ENCODE data around the gene ABCG8.

Gene ABCG8

DNA sequence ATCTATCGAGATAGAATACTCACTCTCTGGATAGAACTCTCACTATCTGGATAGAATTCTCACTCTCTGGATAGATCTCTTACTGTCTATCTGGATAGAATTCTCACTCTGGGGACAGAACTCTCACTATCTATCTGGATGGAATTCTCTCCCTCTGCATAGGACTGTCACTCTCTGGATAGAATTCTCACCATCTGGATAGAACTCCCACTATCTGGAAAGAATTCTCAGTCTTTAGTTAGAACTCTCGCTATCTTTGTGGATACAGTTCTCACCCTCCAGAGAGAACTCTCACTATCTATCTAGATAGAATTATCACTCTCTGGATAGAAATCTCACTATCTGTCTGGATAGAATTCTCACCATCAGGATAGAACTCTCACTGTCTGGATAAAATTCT, 16.5 kb downstream of the ABCG8 start:
- in situ Hi-C loops (cut with MboI; ENCODE audit: low sequenced_read_pairs), result no loop called here

DNA sequence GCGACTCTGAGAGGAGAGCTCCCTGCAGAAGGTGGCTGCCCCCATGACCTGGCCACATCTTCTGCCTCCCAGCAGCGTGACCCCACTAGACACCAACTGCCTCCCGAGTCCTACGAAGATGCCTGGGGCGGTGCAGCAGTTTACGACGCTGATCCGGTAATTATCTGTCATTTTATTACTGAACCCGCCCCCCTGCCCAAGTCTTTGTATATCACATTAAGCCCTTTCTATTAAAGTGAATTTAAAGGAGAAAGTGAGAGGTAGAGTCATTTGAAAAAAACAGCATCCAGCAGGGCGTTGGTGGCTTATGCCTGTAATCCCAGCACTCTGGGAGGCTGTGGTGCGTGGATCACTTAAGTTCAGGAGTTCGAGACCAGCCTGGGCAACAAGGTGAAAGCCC, 33.4 kb downstream of the ABCG8 start:
- in situ Hi-C loops (cut with MboI; ENCODE audit: low sequenced_read_pairs), result no loop called here

DNA sequence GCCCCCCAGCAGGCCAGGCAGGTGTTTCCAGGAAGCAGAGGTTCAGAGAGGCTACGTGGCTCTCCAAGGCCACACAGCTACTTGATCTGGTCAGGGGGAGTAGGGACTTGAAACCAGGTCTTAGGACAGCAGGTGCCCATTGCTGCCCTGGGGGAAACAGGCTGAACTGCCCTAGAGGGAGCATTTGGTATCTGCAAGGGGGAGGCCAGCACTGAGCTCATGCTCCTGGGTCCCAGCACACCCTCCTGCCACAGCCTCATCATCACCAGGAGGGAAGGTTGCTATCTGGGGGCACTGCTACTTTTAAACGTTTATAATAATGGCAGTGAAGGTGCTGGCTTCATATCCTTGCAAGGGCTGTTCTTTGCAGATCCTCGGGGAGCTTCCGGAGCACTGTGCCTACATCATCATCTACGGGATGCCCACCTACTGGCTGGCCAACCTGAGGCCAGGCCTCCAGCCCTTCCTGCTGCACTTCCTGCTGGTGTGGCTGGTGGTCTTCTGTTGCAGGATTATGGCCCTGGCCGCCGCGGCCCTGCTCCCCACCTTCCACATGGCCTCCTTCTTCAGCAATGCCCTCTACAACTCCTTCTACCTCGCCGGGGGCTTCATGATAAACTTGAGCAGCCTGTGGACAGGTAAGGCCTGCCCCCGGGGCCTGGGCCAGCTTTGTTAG, 36.1 kb downstream of the ABCG8 start:
- in situ Hi-C loops (cut with MboI; ENCODE audit: low sequenced_read_pairs), result no loop called here

- in situ Hi-C loops (cut with MboI; ENCODE audit: low sequenced_read_pairs), result no loop called here
These were observed 39.2 kb downstream of the ABCG8 start for GRCh38 chr2:43877782-43878464.

DNA sequence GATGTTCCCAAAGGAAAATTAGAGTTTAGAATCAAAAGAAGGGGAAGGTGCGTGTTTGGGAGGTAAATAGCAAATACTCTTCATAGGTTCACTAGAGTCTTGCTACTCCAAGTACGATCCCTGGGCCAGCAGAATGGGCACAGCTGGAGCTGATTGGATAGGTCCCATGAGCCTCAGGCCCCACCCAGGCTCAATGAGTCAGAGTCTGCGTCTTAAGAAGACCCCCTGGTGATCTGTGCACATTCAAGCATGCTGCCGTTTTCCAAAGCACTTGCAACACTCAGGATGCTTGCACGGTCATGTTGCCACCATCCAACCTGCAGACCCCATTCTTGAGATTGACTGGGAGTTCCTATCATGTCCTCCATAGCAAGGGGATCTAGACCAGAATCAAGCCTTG, 40.5 kb downstream of the ABCG8 start:
- in situ Hi-C loops (cut with MboI; ENCODE audit: low sequenced_read_pairs), result no loop called here

GRCh38 chr2:43880471-43880870, 41.7 kb downstream of the ABCG8 start:
- in situ Hi-C loops (cut with MboI; ENCODE audit: low sequenced_read_pairs), result no loop called here

DNA sequence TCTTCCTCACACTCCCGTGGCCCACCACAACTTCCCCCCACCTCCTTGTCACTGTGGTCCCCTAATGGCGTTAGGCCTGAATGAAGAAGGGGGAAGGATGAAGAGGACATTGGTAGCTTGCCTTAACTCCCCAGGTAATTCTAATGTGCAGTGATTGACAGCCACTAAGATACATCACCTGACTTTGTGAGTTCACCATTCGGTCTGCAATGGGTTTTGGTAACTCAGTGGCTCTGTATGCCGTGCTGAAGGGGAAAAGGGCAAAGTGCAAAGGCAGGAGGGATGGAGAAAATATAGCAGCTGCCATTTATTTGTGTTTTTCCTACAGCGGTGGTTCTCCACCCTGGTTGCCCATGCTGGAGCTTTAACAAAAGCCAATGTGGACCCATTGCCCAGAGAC, 42.2 kb downstream of the ABCG8 start:
- in situ Hi-C loops (cut with MboI; ENCODE audit: low sequenced_read_pairs), result no loop called here

DNA sequence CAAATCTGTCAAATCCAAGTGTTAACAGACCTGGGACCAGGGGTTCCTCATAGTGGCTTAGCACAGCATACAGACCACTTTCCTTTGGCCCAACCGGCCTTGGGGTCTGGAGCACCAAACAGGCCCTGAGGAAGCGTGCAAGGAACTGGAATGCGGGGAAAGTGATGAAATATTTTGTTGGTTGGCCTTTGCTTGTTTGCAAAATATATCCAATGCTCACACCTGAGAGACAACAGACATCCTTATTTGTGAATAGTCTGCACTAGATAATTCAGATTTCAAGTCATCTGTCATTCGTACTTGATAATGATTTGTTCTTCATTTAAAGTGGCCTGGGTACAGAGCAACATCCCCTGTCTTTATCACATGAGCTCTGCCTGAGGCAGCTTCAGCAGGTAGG, 43.5 kb downstream of the ABCG8 start:
- in situ Hi-C loops (cut with MboI; ENCODE audit: low sequenced_read_pairs), result no loop called here

DNA sequence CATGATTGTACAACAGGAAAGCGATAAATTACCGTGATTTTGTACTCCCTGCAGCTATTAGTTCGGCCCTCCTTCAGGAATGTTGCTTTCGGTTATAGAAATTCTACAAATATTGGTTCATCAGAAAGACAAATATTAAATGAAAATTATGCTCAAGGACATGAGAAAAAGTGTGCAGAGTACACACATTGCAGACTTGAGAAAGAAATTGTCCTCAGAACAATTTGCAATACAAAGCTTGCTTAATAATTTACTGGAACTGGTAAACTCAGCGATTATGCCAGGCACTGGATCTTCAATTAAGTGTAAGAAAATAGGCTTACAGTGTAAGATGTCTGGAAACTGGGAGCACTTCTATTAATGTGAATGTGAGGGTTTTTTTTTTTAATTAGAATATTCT, 45.9 kb downstream of the ABCG8 start:
- in situ Hi-C loops (cut with MboI; ENCODE audit: low sequenced_read_pairs), result no loop called here

GRCh38 chr2:43885132-43885632, 46.4 kb downstream of the ABCG8 start:
- in situ Hi-C loops (cut with MboI; ENCODE audit: low sequenced_read_pairs), result no loop called here

GRCh38 chr2:43887176-43887575, 48.4 kb downstream of the ABCG8 start:
- in situ Hi-C loops (cut with MboI; ENCODE audit: low sequenced_read_pairs), result no loop called here

DNA sequence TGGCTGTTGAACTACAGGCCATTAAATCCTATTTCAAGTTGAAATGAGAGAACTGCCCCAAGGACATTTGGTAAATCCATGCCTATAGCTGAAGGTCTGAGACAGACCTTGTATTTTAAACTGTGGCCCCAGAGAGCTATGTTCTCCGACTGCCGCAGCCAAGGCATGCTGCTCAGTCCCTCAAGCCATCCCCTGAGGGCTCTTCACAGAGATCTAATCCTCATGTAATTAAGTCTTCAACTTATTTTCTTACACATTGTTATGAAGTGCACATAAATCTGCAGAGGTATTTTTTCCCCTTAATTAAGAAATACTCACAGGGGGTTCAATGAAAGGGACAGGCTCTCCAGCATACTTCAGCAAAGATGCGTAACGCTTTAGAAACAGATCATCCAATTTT, 50.6 kb downstream of the ABCG8 start:
- in situ Hi-C loops (cut with MboI; ENCODE audit: low sequenced_read_pairs), result no loop called here

GRCh38 chr2:43890855-43891254, 52.1 kb downstream of the ABCG8 start:
- in situ Hi-C loops (cut with MboI; ENCODE audit: low sequenced_read_pairs), result no loop called here

GRCh38 chr2:43894743-43895142, 56.0 kb downstream of the ABCG8 start:
- in situ Hi-C loops (cut with MboI; ENCODE audit: low sequenced_read_pairs), result no loop called here

GRCh38 chr2:43896906-43897305, 58.1 kb downstream of the ABCG8 start:
- in situ Hi-C loops (cut with MboI; ENCODE audit: low sequenced_read_pairs), result no loop called here

DNA sequence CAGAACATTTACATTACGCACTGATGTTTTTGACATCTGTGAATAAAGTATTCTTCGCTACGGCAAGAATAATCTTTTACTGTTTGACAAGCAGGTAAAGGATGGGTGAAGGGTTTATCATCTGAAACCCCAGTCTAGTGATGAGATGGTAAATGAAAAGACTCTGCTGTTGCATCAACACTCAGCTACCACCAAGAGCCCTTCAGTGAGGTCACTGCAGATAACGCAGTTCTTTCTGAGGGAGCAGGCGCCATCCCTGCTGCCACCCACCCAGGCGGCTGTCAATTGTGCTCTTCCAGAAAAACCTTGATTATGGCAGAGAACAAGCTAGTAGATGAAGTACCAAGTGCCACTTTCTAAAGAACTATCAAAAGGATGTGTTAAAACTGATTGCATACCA, 58.7 kb downstream of the ABCG8 start:
- in situ Hi-C loops (cut with MboI; ENCODE audit: low sequenced_read_pairs), result no loop called here

- in situ Hi-C loops (cut with MboI; ENCODE audit: low sequenced_read_pairs), result no loop called here
These were observed 59.5 kb downstream of the ABCG8 start for GRCh38 chr2:43898134-43898837.

GRCh38 chr2:43898838-43899346, 60.1 kb downstream of the ABCG8 start:
- in situ Hi-C loops (cut with MboI; ENCODE audit: low sequenced_read_pairs), result no loop called here

- in situ Hi-C loops (cut with MboI; ENCODE audit: low sequenced_read_pairs), result no loop called here
These were observed 60.8 kb downstream of the ABCG8 start for GRCh38 chr2:43899589-43899988.

- in situ Hi-C loops (cut with MboI; ENCODE audit: low sequenced_read_pairs), result no loop called here
These were observed 66.6 kb downstream of the ABCG8 start for GRCh38 chr2:43905371-43905803.

GRCh38 chr2:43905871-43906270, 67.1 kb downstream of the ABCG8 start:
- in situ Hi-C loops (cut with MboI; ENCODE audit: low sequenced_read_pairs), result no loop called here
